ENCODE results near the gene SOX15. TPM values are rescaled to one million over a fixed set of nuclear protein-coding genes. Genes with fewer than 3 reads are reported as not detected.

SOX15 gene
- total and polyA plus RNA-seq, 2 of the 13 experiments (the other 11 are each of a cell fraction or from before 2014, with no cell fraction given), result 0.07 to 0.18 TPM

DNA sequence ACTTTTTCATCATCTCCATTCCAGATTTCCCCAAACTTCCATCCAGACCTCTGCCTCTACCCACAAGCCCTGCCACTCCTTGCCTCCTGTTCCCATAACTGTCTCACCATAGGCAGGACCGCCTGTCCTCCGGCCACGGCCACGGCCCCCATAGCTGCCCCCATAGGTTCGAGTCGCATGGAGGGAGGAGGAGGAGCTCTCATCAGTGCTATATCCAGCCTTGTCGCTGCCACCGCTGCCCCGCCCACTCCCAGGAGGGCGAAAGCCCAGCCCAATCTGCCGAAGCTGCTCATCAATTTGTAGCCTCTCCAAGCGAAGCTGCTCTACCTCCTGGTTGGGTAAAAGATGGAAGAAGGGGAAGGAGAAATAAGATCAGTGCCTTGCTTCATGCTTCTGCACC, 3.4 kb upstream of the SOX15 start:
- Histone ChIP-seq H4K20me1 (ENCODE audit: insufficient read depth, low read length) (no peaks in the 10 kb centered on the region), H3K4me3 (replicated peaks in 1 of 3; ENCODE audit: insufficient read depth in 1 of 3, low read depth in 2 of 3, low read length in 3 of 3) (no peak overlapping the region), H3K4me2 (ENCODE audit: low read depth, low read length) (no peak overlapping the region), H3K9ac (ENCODE audit: insufficient read depth, low read depth, low read length) (no peak overlapping the region), H3K27ac (ENCODE audit: extremely low read length, insufficient read depth, low read length) (no peak overlapping the region), H3K27me3 (ENCODE audit: control insufficient read depth in 1 of 2, insufficient read depth in 2 of 2, low read length in 2 of 2) (no peaks in the 10 kb centered on the region), H3K36me3 (replicated peaks in 1 of 2; ENCODE audit: control insufficient read depth in 1 of 2, insufficient read depth in 2 of 2, low read length in 2 of 2) (peaks cover 39 to 67% of the 10 kb centered on the region in 2 experiments), H3K79me2 (ENCODE audit: insufficient read depth, low read length) (no peaks in the 10 kb centered on the region), H3K4me1 (ENCODE audit: insufficient read depth, low read length) (no peaks in the 10 kb centered on the region), H3K9me3 (ENCODE audit: low read length) (no peaks in the 10 kb centered on the region), H2AFZ (ENCODE audit: low read length) (no peak overlapping the region)
- TF ChIP-seq SMAD1 (CRISPR knock-in tag; IDR thresholded peaks at IDR 0.05; ENCODE audit: borderline replicate concordance, low read depth), result no peak
- no peak for TF ChIP-seq SP2 (CRISPR knock-in tag; IDR thresholded peaks at IDR 0.05)
- TF ChIP-seq, protein P1, sequence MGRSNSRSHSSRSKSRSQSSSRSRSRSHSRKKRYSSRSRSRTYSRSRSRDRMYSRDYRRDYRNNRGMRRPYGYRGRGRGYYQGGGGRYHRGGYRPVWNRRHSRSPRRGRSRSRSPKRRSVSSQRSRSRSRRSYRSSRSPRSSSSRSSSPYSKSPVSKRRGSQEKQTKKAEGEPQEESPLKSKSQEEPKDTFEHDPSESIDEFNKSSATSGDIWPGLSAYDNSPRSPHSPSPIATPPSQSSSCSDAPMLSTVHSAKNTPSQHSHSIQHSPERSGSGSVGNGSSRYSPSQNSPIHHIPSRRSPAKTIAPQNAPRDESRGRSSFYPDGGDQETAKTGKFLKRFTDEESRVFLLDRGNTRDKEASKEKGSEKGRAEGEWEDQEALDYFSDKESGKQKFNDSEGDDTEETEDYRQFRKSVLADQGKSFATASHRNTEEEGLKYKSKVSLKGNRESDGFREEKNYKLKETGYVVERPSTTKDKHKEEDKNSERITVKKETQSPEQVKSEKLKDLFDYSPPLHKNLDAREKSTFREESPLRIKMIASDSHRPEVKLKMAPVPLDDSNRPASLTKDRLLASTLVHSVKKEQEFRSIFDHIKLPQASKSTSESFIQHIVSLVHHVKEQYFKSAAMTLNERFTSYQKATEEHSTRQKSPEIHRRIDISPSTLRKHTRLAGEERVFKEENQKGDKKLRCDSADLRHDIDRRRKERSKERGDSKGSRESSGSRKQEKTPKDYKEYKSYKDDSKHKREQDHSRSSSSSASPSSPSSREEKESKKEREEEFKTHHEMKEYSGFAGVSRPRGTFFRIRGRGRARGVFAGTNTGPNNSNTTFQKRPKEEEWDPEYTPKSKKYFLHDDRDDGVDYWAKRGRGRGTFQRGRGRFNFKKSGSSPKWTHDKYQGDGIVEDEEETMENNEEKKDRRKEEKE (IDR thresholded peaks at IDR 0.05), result no peak
- no peak for TF ChIP-seq ZNF260 (CRISPR knock-in tag; IDR thresholded peaks at IDR 0.05; ENCODE audit: borderline replicate concordance, low read depth)
- TF ChIP-seq PAX8 (CRISPR knock-in tag; IDR thresholded peaks at IDR 0.05; ENCODE audit: borderline replicate concordance), result no peak
- no peak for TF ChIP-seq ZNF703 (CRISPR knock-in tag; IDR thresholded peaks at IDR 0.05; ENCODE audit: borderline replicate concordance)
- no peak for TF ChIP-seq ZSCAN20 (CRISPR knock-in tag; IDR thresholded peaks at IDR 0.05; ENCODE audit: borderline replicate concordance)
- ChIA-PET CTCF (ENCODE audit: low intra/inter-chr PET ratio, low total read pairs) (no interaction called here), POLR2A (interaction anchor here (1.4 kb wide), 1 partner anchor 10 kb away, joined by 3 read pairs; the partner anchor contains the start of gene MPDU1)
- ATAC-seq (no peak), DNase-seq (ENCODE audit: low spot score) (no peak), FAIRE-seq (no peak)
- intact Hi-C loops (cut with micrococcal nuclease; ENCODE audit: unreplicated experiment) (no loop called here), in situ Hi-C loops (cut with HindIII; ENCODE audit: extremely low pct_ligation_motif_present, low pct_unique_long_range_greater_than_20kb) (no loop called here)
- no TSS peak for BruUV-seq (replicated peaks)
- WGBS (ENCODE audit: low lambda C conversion rate), result 97% methylated on average over 12 of the region's 12 CpGs

Data from HepG2 (cell line).